ENCODE results near the gene SIRPD. TPM values are rescaled to one million over a fixed set of nuclear protein-coding genes. Genes with fewer than 3 reads are reported as not detected.
"Not testable (repeated sequence)": the region's sequence is repeated elsewhere in the genome, so short reads cannot be mapped to it uniquely, and the experiment has no call there.

Gene SIRPD
- total RNA-seq, result 0.42 TPM
- long read RNA-seq, partial matches to known transcripts, result 0 of 1 reads
- long read RNA-seq, other reads (novel, unspliced or antisense), result 1 of 1 reads

GRCh38 chr20:1557605-1558004 lies at the start of gene SIRPD:
SIRPD (minus strand) TSS chr20:1557705; CDS start chr20:1557653, 52 bp downstream.
- no peak for DNase-seq (ENCODE audit: low spot score)

GRCh38 chr20:1600736-1601135 lies 43.2 kb upstream of the SIRPD start:
- no peak for DNase-seq (ENCODE audit: low spot score)

- DNase-seq (ENCODE audit: low spot score), result no peak
Observed at GRCh38 chr20:1595333-1595732, 37.8 kb upstream of the SIRPD start.

GRCh38 chr20:1588533-1589460 lies 31.3 kb upstream of the SIRPD start:
- no peak for DNase-seq (ENCODE audit: low spot score)

GRCh38 chr20:1587781-1588532 lies 30.5 kb upstream of the SIRPD start:
- DNase-seq (ENCODE audit: low spot score), result no peak

- no peak for DNase-seq (ENCODE audit: low spot score)
Observed at GRCh38 chr20:1579488-1579887, 22.0 kb upstream of the SIRPD start.

GRCh38 chr20:1577906-1578305 lies 20.4 kb upstream of the SIRPD start:
- no peak for DNase-seq (ENCODE audit: low spot score)

- not testable (repeated sequence) for DNase-seq (ENCODE audit: low spot score)
Observed at GRCh38 chr20:1577313-1577712, 19.8 kb upstream of the SIRPD start.

GRCh38 chr20:1576641-1577040 lies 19.1 kb upstream of the SIRPD start:
- no peak for DNase-seq (ENCODE audit: low spot score)

- DNase-seq (ENCODE audit: low spot score), result not testable (repeated sequence)
Observed at GRCh38 chr20:1576003-1576402, 18.5 kb upstream of the SIRPD start.

GRCh38 chr20:1571583-1571982 lies 14.1 kb upstream of the SIRPD start:
- DNase-seq (ENCODE audit: low spot score), result not testable (repeated sequence)

GRCh38 chr20:1569415-1569881 lies 11.9 kb upstream of the SIRPD start:
- no peak for DNase-seq (ENCODE audit: low spot score)

- DNase-seq (ENCODE audit: low spot score), result no peak
Observed at GRCh38 chr20:1568163-1568490, 10.6 kb upstream of the SIRPD start.

- no peak for DNase-seq (ENCODE audit: low spot score)
Observed at GRCh38 chr20:1567392-1568162, 10.1 kb upstream of the SIRPD start.

- DNase-seq (ENCODE audit: low spot score), result no peak
Observed at GRCh38 chr20:1566701-1567100, 9.2 kb upstream of the SIRPD start.

- no peak for DNase-seq (ENCODE audit: low spot score)
Observed at GRCh38 chr20:1565461-1565860, 8.0 kb upstream of the SIRPD start.

- no peak for DNase-seq (ENCODE audit: low spot score)
Observed at GRCh38 chr20:1563598-1563997, 6.1 kb upstream of the SIRPD start.

GRCh38 chr20:1562622-1563021 lies 5.1 kb upstream of the SIRPD start:
- DNase-seq (ENCODE audit: low spot score), result no peak

- DNase-seq (ENCODE audit: low spot score), result no peak
Observed at GRCh38 chr20:1561350-1561749, 3.8 kb upstream of the SIRPD start.

GRCh38 chr20:1555952-1556351 lies 1.6 kb downstream of the SIRPD start:
- DNase-seq (ENCODE audit: low spot score), result no peak

GRCh38 chr20:1539816-1540419 lies 17.6 kb downstream of the SIRPD start:
- no peak for DNase-seq (ENCODE audit: low spot score)
